ENCODE results near the gene COL26A1.
"Not testable (repeated sequence)": the region's sequence is repeated elsewhere in the genome, so short reads cannot be mapped to it uniquely, and the experiment has no call there.

The COL26A1 gene

GRCh38 chr7:101348456-101349067, 14.1 kb upstream of the COL26A1 start:
- H3K27me3 ChIP-seq (ENCODE audit: control insufficient read depth in 1 of 2, insufficient read depth in 1 of 2, low read length in 2 of 2), result peaks cover 5 to 30% of the 10 kb centered on the region in 2 experiments
- not testable (repeated sequence) for H2AFZ ChIP-seq (ENCODE audit: low read depth, low read length); H3K9ac ChIP-seq (ENCODE audit: low read length); H3K4me2 ChIP-seq (ENCODE audit: low read length, poor library complexity, severe bottlenecking); H2BK15ac ChIP-seq (ENCODE audit: low read depth, poor library complexity, severe bottlenecking); H3K14ac ChIP-seq (ENCODE audit: low read length in 2 of 2); H4K8ac ChIP-seq (ENCODE audit: low read length); H3K4me3 ChIP-seq (ENCODE audit: insufficient read depth in 1 of 2, low read depth in 1 of 2, low read length in 2 of 2); H3K9me3 ChIP-seq (ENCODE audit: control insufficient read depth, low read length); H4K91ac ChIP-seq (ENCODE audit: low read length); H3K4me1 ChIP-seq (ENCODE audit: control insufficient read depth, insufficient read depth, low read depth, low read length); DNase-seq; H3K18ac ChIP-seq (ENCODE audit: low read depth in 1 of 2, low read length in 2 of 2); H2AK5ac ChIP-seq (ENCODE audit: low read length, severe bottlenecking); H2BK5ac ChIP-seq (ENCODE audit: low read depth, low read length, poor library complexity, severe bottlenecking); H3K79me1 ChIP-seq (replicated peaks; ENCODE audit: low read length, poor library complexity, severe bottlenecking); H3K27ac ChIP-seq (ENCODE audit: low read length, poor library complexity, severe bottlenecking); H3K23ac ChIP-seq (ENCODE audit: low read length in 2 of 2); H3K36me3 ChIP-seq (ENCODE audit: control insufficient read depth in 1 of 2, insufficient read depth in 2 of 2, low read depth in 1 of 2, low read length in 2 of 2); H2BK12ac ChIP-seq (ENCODE audit: low read length in 2 of 2); H2BK120ac ChIP-seq (ENCODE audit: low read depth, low read length); H3K4ac ChIP-seq (ENCODE audit: low read depth in 1 of 2, low read length in 2 of 2)
- WGBS, result 95% methylated on average over 18 of the region's 32 CpGs

- not testable (repeated sequence) for H3K23ac ChIP-seq (ENCODE audit: low read length in 2 of 2); H2AK5ac ChIP-seq (ENCODE audit: low read length, severe bottlenecking); H2BK5ac ChIP-seq (ENCODE audit: low read depth, low read length, poor library complexity, severe bottlenecking); H3K9me3 ChIP-seq (ENCODE audit: control insufficient read depth, low read length); H3K4ac ChIP-seq (ENCODE audit: low read depth in 1 of 2, low read length in 2 of 2); H3K4me2 ChIP-seq (ENCODE audit: low read length, poor library complexity, severe bottlenecking); H3K18ac ChIP-seq (ENCODE audit: low read depth in 1 of 2, low read length in 2 of 2); H2BK120ac ChIP-seq (ENCODE audit: low read depth, low read length); H2BK15ac ChIP-seq (ENCODE audit: low read depth, poor library complexity, severe bottlenecking); DNase-seq; H3K9ac ChIP-seq (ENCODE audit: low read length); H3K36me3 ChIP-seq (ENCODE audit: control insufficient read depth in 1 of 2, insufficient read depth in 2 of 2, low read depth in 1 of 2, low read length in 2 of 2); H3K79me1 ChIP-seq (replicated peaks; ENCODE audit: low read length, poor library complexity, severe bottlenecking); H4K8ac ChIP-seq (ENCODE audit: low read length); H3K14ac ChIP-seq (ENCODE audit: low read length in 2 of 2); H4K91ac ChIP-seq (ENCODE audit: low read length); H2BK12ac ChIP-seq (ENCODE audit: low read length in 2 of 2); H3K4me3 ChIP-seq (ENCODE audit: insufficient read depth in 1 of 2, low read depth in 1 of 2, low read length in 2 of 2); H2AFZ ChIP-seq (ENCODE audit: low read depth, low read length); H3K27ac ChIP-seq (ENCODE audit: low read length, poor library complexity, severe bottlenecking); H3K4me1 ChIP-seq (ENCODE audit: control insufficient read depth, insufficient read depth, low read depth, low read length)
- H3K27me3 ChIP-seq (ENCODE audit: control insufficient read depth in 1 of 2, insufficient read depth in 1 of 2, low read length in 2 of 2), result peaks cover 5 to 33% of the 10 kb centered on the region in 2 experiments
- WGBS, result 94% methylated on average over 9 of the region's 12 CpGs
Measured at GRCh38 chr7:101349300-101349699, 13.4 kb upstream of the COL26A1 start.

GRCh38 chr7:101352920-101353308, 9.8 kb upstream of the COL26A1 start:
- no peak overlapping the region for H2BK12ac ChIP-seq (ENCODE audit: low read length in 2 of 2)
- no peak overlapping the region for H2BK120ac ChIP-seq (ENCODE audit: low read depth, low read length)
- no peak overlapping the region for H3K4ac ChIP-seq (ENCODE audit: low read depth in 1 of 2, low read length in 2 of 2)
- peaks cover 3 to 42% of the 10 kb centered on the region in 2 experiments for H3K27me3 ChIP-seq (ENCODE audit: control insufficient read depth in 1 of 2, insufficient read depth in 1 of 2, low read length in 2 of 2)
- 56% methylated on average over 1 of the region's 2 CpGs for WGBS
- H3K18ac ChIP-seq (ENCODE audit: low read depth in 1 of 2, low read length in 2 of 2), result no peak overlapping the region
- H2AFZ ChIP-seq (ENCODE audit: low read depth, low read length), result no peak overlapping the region
- H4K91ac ChIP-seq (ENCODE audit: low read length), result no peak overlapping the region
- H3K4me1 ChIP-seq (ENCODE audit: control insufficient read depth, insufficient read depth, low read depth, low read length), result no peaks in the 10 kb centered on the region
- no peak overlapping the region for H3K27ac ChIP-seq (ENCODE audit: low read length, poor library complexity, severe bottlenecking)
- H2BK15ac ChIP-seq (ENCODE audit: low read depth, poor library complexity, severe bottlenecking), result no peak overlapping the region
- no peak overlapping the region for H2AK5ac ChIP-seq (ENCODE audit: low read length, severe bottlenecking)
- no peak overlapping the region for H3K9ac ChIP-seq (ENCODE audit: low read length)
- no peak overlapping the region for H3K23ac ChIP-seq (ENCODE audit: low read length in 2 of 2)
- no peaks in the 10 kb centered on the region for H3K9me3 ChIP-seq (ENCODE audit: control insufficient read depth, low read length)
- H4K8ac ChIP-seq (ENCODE audit: low read length), result no peak overlapping the region
- H3K4me3 ChIP-seq (ENCODE audit: insufficient read depth in 1 of 2, low read depth in 1 of 2, low read length in 2 of 2), result no peak overlapping the region
- no peak for DNase-seq
- no peaks in the 10 kb centered on the region for H3K36me3 ChIP-seq (ENCODE audit: control insufficient read depth in 1 of 2, insufficient read depth in 2 of 2, low read depth in 1 of 2, low read length in 2 of 2)
- H3K79me1 ChIP-seq (replicated peaks; ENCODE audit: low read length, poor library complexity, severe bottlenecking), result no peaks in the 10 kb centered on the region
- H3K14ac ChIP-seq (ENCODE audit: low read length in 2 of 2), result no peak overlapping the region
- no peak overlapping the region for H3K4me2 ChIP-seq (ENCODE audit: low read length, poor library complexity, severe bottlenecking)
- H2BK5ac ChIP-seq (ENCODE audit: low read depth, low read length, poor library complexity, severe bottlenecking), result no peak overlapping the region

GRCh38 chr7:101357433-101357832, 5.2 kb upstream of the COL26A1 start:
- Histone ChIP-seq H3K4me2 (ENCODE audit: low read length, poor library complexity, severe bottlenecking) (no peak overlapping the region), H3K4me3 (ENCODE audit: insufficient read depth in 1 of 2, low read depth in 1 of 2, low read length in 2 of 2) (no peak overlapping the region), H3K79me1 (replicated peaks; ENCODE audit: low read length, poor library complexity, severe bottlenecking) (no peaks in the 10 kb centered on the region), H2BK120ac (ENCODE audit: low read depth, low read length) (no peak overlapping the region), H2AK5ac (ENCODE audit: low read length, severe bottlenecking) (no peak overlapping the region), H2BK15ac (ENCODE audit: low read depth, poor library complexity, severe bottlenecking) (no peak overlapping the region), H2BK12ac (ENCODE audit: low read length in 2 of 2) (no peak overlapping the region), H3K27me3 (ENCODE audit: control insufficient read depth in 1 of 2, insufficient read depth in 1 of 2, low read length in 2 of 2) (peaks cover 16 to 45% of the 10 kb centered on the region in 2 experiments), H3K9ac (ENCODE audit: low read length) (no peak overlapping the region), H4K91ac (ENCODE audit: low read length) (no peak overlapping the region), H3K18ac (ENCODE audit: low read depth in 1 of 2, low read length in 2 of 2) (no peak overlapping the region), H2BK5ac (ENCODE audit: low read depth, low read length, poor library complexity, severe bottlenecking) (no peak overlapping the region), H4K8ac (ENCODE audit: low read length) (no peak overlapping the region), H3K9me3 (ENCODE audit: control insufficient read depth, low read length) (no peaks in the 10 kb centered on the region), H3K36me3 (ENCODE audit: control insufficient read depth in 1 of 2, insufficient read depth in 2 of 2, low read depth in 1 of 2, low read length in 2 of 2) (no peaks in the 10 kb centered on the region), H2AFZ (ENCODE audit: low read depth, low read length) (no peak overlapping the region), H3K4me1 (ENCODE audit: control insufficient read depth, insufficient read depth, low read depth, low read length) (no peaks in the 10 kb centered on the region), H3K4ac (ENCODE audit: low read depth in 1 of 2, low read length in 2 of 2) (no peak overlapping the region), H3K23ac (ENCODE audit: low read length in 2 of 2) (no peak overlapping the region), H3K27ac (ENCODE audit: low read length, poor library complexity, severe bottlenecking) (no peak overlapping the region), H3K14ac (ENCODE audit: low read length in 2 of 2) (no peak overlapping the region)
- no peak for DNase-seq
- WGBS, result 69% methylated on average over 7 of the region's 7 CpGs

Data from mesenchymal stem cell (in vitro differentiated cells and primary cell).